Measurements from ENCODE around the gene CTTN. TPM values are rescaled to one million over a fixed set of nuclear protein-coding genes. Genes with fewer than 3 reads are reported as not detected.

The CTTN gene
- total RNA-seq, 1 experiment from 2014 or later = 224 TPM

GRCh38 chr11:70424765-70425344 is 26.5 kb downstream of the CTTN start:
- H3K79me1 ChIP-seq (ENCODE audit: insufficient read depth, low read depth, low read length, poor library complexity, severe bottlenecking) = no peaks in the 10 kb centered on the region
- no peak overlapping the region for H3K27ac ChIP-seq (ENCODE audit: insufficient read length, low read depth, low read length)
- no peak overlapping the region for H2BK5ac ChIP-seq (ENCODE audit: insufficient read length, low read length)
- no peak for DNase-seq
- H3K14ac ChIP-seq (ENCODE audit: insufficient read depth, low read length) = no peak overlapping the region
- no peaks in the 10 kb centered on the region for H3K23me2 ChIP-seq (ENCODE audit: insufficient read length, low read depth, low read length, poor library complexity, severe bottlenecking)
- peaks cover 63 to 89% (median 83%) of the 10 kb centered on the region in 3 experiments; a peak in 6 of 7 replicates for H3K36me3 Mint-ChIP-seq (ENCODE audit: insufficient read depth in 1 of 3, low read depth in 3 of 3)
- H2AK5ac ChIP-seq (ENCODE audit: insufficient read length, low read length) = no peak overlapping the region
- H3K79me2 ChIP-seq (ENCODE audit: insufficient read depth, low read length) = no peaks in the 10 kb centered on the region
- H2BK120ac ChIP-seq (ENCODE audit: low read depth, low read length, poor library complexity, severe bottlenecking) = no peak overlapping the region
- no peak overlapping the region for H4K5ac ChIP-seq (ENCODE audit: insufficient read length, low read depth, low read length)
- H3K9me3 Mint-ChIP-seq = no peaks in the 10 kb centered on the region
- H3K27ac Mint-ChIP-seq = peak overlapping the region in 2 of 3 experiments; percentile 78 to 82; a peak in 2 of 7 replicates
- no peak overlapping the region for H2BK15ac ChIP-seq (ENCODE audit: low read depth, low read length)
- no peaks in the 10 kb centered on the region for H3K27me3 Mint-ChIP-seq (ENCODE audit: low read depth)
- TF ChIP-seq CTCF (conservative IDR thresholded peaks at IDR 0.05) = no peak
- H2BK12ac ChIP-seq (ENCODE audit: insufficient read length, low read depth, low read length) = no peak overlapping the region
- H3K9me3 ChIP-seq (ENCODE audit: control insufficient read depth, low read depth, low read length) = no peaks in the 10 kb centered on the region
- no peak overlapping the region for H2AFZ ChIP-seq (ENCODE audit: low read length)
- no peaks in the 10 kb centered on the region for H4K20me1 ChIP-seq (ENCODE audit: control insufficient read depth, insufficient read depth, insufficient read length)
- no peak overlapping the region for H2BK20ac ChIP-seq (ENCODE audit: low read depth, low read length, poor library complexity, severe bottlenecking)
- no peak overlapping the region for H3K4me2 ChIP-seq (ENCODE audit: insufficient read depth, insufficient read length, low read length)
- no peak overlapping the region for H3K9ac ChIP-seq (ENCODE audit: extremely low read depth, insufficient read length, low read length)
- peak overlapping the region in 1 of 2 experiments; percentile 12; a peak in 1 of 5 replicates for H3K4me3 Mint-ChIP-seq
- H4K8ac ChIP-seq (replicated peaks; ENCODE audit: insufficient read length, low read depth, low read length) = no peak overlapping the region
- H3K27me3 ChIP-seq (ENCODE audit: insufficient read depth, low read length) = no peaks in the 10 kb centered on the region
- H4K91ac ChIP-seq (ENCODE audit: insufficient read length, low read depth, low read length) = no peak overlapping the region
- no peak overlapping the region for H3K18ac ChIP-seq (ENCODE audit: insufficient read length, low read depth, low read length)
- peaks cover 15 to 21% of the 10 kb centered on the region in 2 experiments for H3K4me1 Mint-ChIP-seq
- no peak overlapping the region for H3T11ph ChIP-seq (ENCODE audit: low read length)
- no peaks in the 10 kb centered on the region for H3K4me1 ChIP-seq (ENCODE audit: insufficient read depth, low read length)
- H3K4ac ChIP-seq (ENCODE audit: low read depth, low read length) = no peak overlapping the region
- WGBS (ENCODE audit: extremely low coverage, insufficient read length, low lambda C conversion rate) = no CpG with 5 or more reads among the region's 14 CpGs
- H3K23ac ChIP-seq (ENCODE audit: insufficient read length, low read depth, low read length) = no peak overlapping the region
- no peak overlapping the region for H3K56ac ChIP-seq (ENCODE audit: insufficient read length, low read depth, low read length)

Data from H9 (cell line).